IPS DF 6.9 (cell line): ENCODE data around the gene TNFSF18.

Source experiments
- DNase-seq: peaks from one replicate; pipeline ENCODE4 v3.0.0-alpha.2; 2013; ENCODE audit warnings: low read depth, low spot score
- H3K27ac ChIP-seq: one replicate; pipeline ENCODE4 v1.5.1; 2013; ENCODE audit warnings: low read length, control low read depth
- H3K27me3 ChIP-seq: 2 replicates; pipeline ENCODE4 v1.6.1; 2013; ENCODE audit warnings: mild to moderate bottlenecking, low read length; ENCODE audit not compliant: control insufficient read depth, insufficient read depth
- H3K36me3 ChIP-seq: 2 replicates; pipeline ENCODE4 v1.6.1; 2013; ENCODE audit warnings: low read length; ENCODE audit not compliant: control insufficient read depth, insufficient read depth
- H3K4me1 ChIP-seq: 2 replicates; pipeline ENCODE4 v1.6.1; 2013; ENCODE audit warnings: low read length; ENCODE audit not compliant: control insufficient read depth, insufficient read depth
- H3K4me3 ChIP-seq: 2 replicates; pipeline ENCODE4 v1.5.1; 2013; ENCODE audit warnings: mild to moderate bottlenecking, low read length
- H3K9me3 ChIP-seq: 2 replicates; pipeline ENCODE4 v1.6.1; 2013; ENCODE audit warnings: low read length, inconsistent platforms; ENCODE audit not compliant: control insufficient read depth, insufficient read depth
- WGBS: extraction: QIAGEN DNeasy Blood & Tissue Kit; methylation state at CpG from one replicate; pipeline ENCODE4 v1.1.7; 2013; ENCODE audit warnings: mixed read lengths, missing lambda C conversion rate; ENCODE audit not compliant: insufficient read length, insufficient coverage; 5-methylcytosine and 5-hydroxymethylcytosine counted together

TNFSF18 gene

GRCh38 chr1:173063171-173063570 lies 12.4 kb upstream of the TNFSF18 start:
- Histone ChIP-seq H3K4me1 (no peaks in the 10 kb centered on the region), H3K4me3 (no peak overlapping the region), H3K36me3 (no peaks in the 10 kb centered on the region), H3K9me3 (no peaks in the 10 kb centered on the region), H3K27me3 (no peaks in the 10 kb centered on the region), H3K27ac (no peak overlapping the region)
- WGBS: no CpG with 5 or more reads among the region's 1 CpG
- no peak for DNase-seq

- Histone ChIP-seq H3K27ac (no peak overlapping the region), H3K4me1 (no peaks in the 10 kb centered on the region), H3K36me3 (no peaks in the 10 kb centered on the region), H3K27me3 (no peaks in the 10 kb centered on the region), H3K4me3 (no peak overlapping the region), H3K9me3 (no peaks in the 10 kb centered on the region)
- no peak for DNase-seq
- no CpG with 5 or more reads among the region's 1 CpG for WGBS
Measured at GRCh38 chr1:173062150-173062938, 11.6 kb upstream of the TNFSF18 start.

- H3K27ac ChIP-seq: no peak overlapping the region
- H3K36me3 ChIP-seq: no peaks in the 10 kb centered on the region
- WGBS: no CpG with 5 or more reads among the region's 1 CpG
- no peaks in the 10 kb centered on the region for H3K9me3 ChIP-seq
- no peaks in the 10 kb centered on the region for H3K4me1 ChIP-seq
- DNase-seq: no peak
- H3K4me3 ChIP-seq: no peak overlapping the region
- H3K27me3 ChIP-seq: no peaks in the 10 kb centered on the region
Measured at GRCh38 chr1:173058556-173058955, 7.8 kb upstream of the TNFSF18 start.

GRCh38 chr1:173057984-173058383 lies 7.2 kb upstream of the TNFSF18 start:
- H3K27me3 ChIP-seq: no peaks in the 10 kb centered on the region
- H3K4me1 ChIP-seq: no peaks in the 10 kb centered on the region
- H3K9me3 ChIP-seq: no peaks in the 10 kb centered on the region
- no peak overlapping the region for H3K4me3 ChIP-seq
- no peak overlapping the region for H3K27ac ChIP-seq
- DNase-seq: no peak
- H3K36me3 ChIP-seq: no peaks in the 10 kb centered on the region

GRCh38 chr1:173056365-173056764 lies 5.6 kb upstream of the TNFSF18 start:
- H3K9me3 ChIP-seq: no peaks in the 10 kb centered on the region
- DNase-seq: no peak
- no peak overlapping the region for H3K27ac ChIP-seq
- H3K4me3 ChIP-seq: no peak overlapping the region
- H3K4me1 ChIP-seq: no peaks in the 10 kb centered on the region
- no CpG with 5 or more reads among the region's 1 CpG for WGBS
- H3K36me3 ChIP-seq: no peaks in the 10 kb centered on the region
- no peaks in the 10 kb centered on the region for H3K27me3 ChIP-seq

- Histone ChIP-seq H3K36me3 (no peaks in the 10 kb centered on the region), H3K4me3 (no peak overlapping the region), H3K4me1 (no peaks in the 10 kb centered on the region), H3K27me3 (no peaks in the 10 kb centered on the region), H3K9me3 (no peaks in the 10 kb centered on the region), H3K27ac (no peak overlapping the region)
- no CpG with 5 or more reads among the region's 4 CpGs for WGBS
- no peak for DNase-seq
Measured at GRCh38 chr1:173052681-173053196, 2.0 kb upstream of the TNFSF18 start.

- H3K4me1 ChIP-seq: no peaks in the 10 kb centered on the region
Measured at GRCh38 chr1:173049322-173049633, 1.5 kb downstream of the TNFSF18 start.

GRCh38 chr1:173048621-173049321 lies 2.0 kb downstream of the TNFSF18 start:
- Histone ChIP-seq H3K4me3 (no peak overlapping the region), H3K36me3 (no peaks in the 10 kb centered on the region), H3K27ac (no peak overlapping the region), H3K9me3 (no peaks in the 10 kb centered on the region), H3K27me3 (no peaks in the 10 kb centered on the region), H3K4me1 (no peaks in the 10 kb centered on the region)
- no peak for DNase-seq
- no CpG with 5 or more reads among the region's 1 CpG for WGBS

More at GRCh38 chr1:173049322-173049633, 1.5 kb downstream of the TNFSF18 start:
- Histone ChIP-seq H3K36me3 (no peaks in the 10 kb centered on the region), H3K27me3 (no peaks in the 10 kb centered on the region), H3K9me3 (no peaks in the 10 kb centered on the region), H3K4me3 (no peak overlapping the region), H3K27ac (no peak overlapping the region)
- no peak for DNase-seq

GRCh38 chr1:173044656-173045055 lies 6.1 kb downstream of the TNFSF18 start:
- H3K4me1 ChIP-seq: no peaks in the 10 kb centered on the region
- no peaks in the 10 kb centered on the region for H3K36me3 ChIP-seq
- no peak overlapping the region for H3K4me3 ChIP-seq
- H3K9me3 ChIP-seq: no peaks in the 10 kb centered on the region
- DNase-seq: no peak
- no peak overlapping the region for H3K27ac ChIP-seq
- H3K27me3 ChIP-seq: no peaks in the 10 kb centered on the region
- no CpG with 5 or more reads among the region's 1 CpG for WGBS

- Histone ChIP-seq H3K4me1 (no peaks in the 10 kb centered on the region), H3K27ac (no peak overlapping the region), H3K9me3 (no peaks in the 10 kb centered on the region), H3K36me3 (no peaks in the 10 kb centered on the region), H3K27me3 (no peaks in the 10 kb centered on the region), H3K4me3 (no peak overlapping the region)
- DNase-seq: no peak
Measured at GRCh38 chr1:173043253-173043652, 7.5 kb downstream of the TNFSF18 start.

GRCh38 chr1:173042806-173043205 lies 7.9 kb downstream of the TNFSF18 start:
- Histone ChIP-seq H3K27ac (no peak overlapping the region), H3K4me3 (no peak overlapping the region), H3K9me3 (no peaks in the 10 kb centered on the region), H3K36me3 (no peaks in the 10 kb centered on the region), H3K4me1 (no peaks in the 10 kb centered on the region), H3K27me3 (no peaks in the 10 kb centered on the region)
- WGBS: no CpG with 5 or more reads among the region's 3 CpGs
- DNase-seq: no peak
